ENCODE measurements around the gene ZBTB37. TPM values are rescaled to one million over a fixed set of nuclear protein-coding genes. Genes with fewer than 3 reads are reported as not detected.

The ZBTB37 gene
- total RNA-seq, 4 donors from 2014 or later, result 6.1 to 20.7 (median 9.3) TPM

- no peaks in the 10 kb centered on the region for H3K27me3 ChIP-seq
- H3K9me3 ChIP-seq, result no peaks in the 10 kb centered on the region
- WGBS, result 80% methylated on average over 4 of the region's 4 CpGs
- no peak overlapping the region for H3K4me3 ChIP-seq
- no peak overlapping the region for H3K27ac ChIP-seq
- DNase-seq (ENCODE audit: low spot score in 2 of 2), result no peak
- peaks cover 95% of the 10 kb centered on the region for H3K36me3 ChIP-seq
- TF ChIP-seq, protein P1, sequence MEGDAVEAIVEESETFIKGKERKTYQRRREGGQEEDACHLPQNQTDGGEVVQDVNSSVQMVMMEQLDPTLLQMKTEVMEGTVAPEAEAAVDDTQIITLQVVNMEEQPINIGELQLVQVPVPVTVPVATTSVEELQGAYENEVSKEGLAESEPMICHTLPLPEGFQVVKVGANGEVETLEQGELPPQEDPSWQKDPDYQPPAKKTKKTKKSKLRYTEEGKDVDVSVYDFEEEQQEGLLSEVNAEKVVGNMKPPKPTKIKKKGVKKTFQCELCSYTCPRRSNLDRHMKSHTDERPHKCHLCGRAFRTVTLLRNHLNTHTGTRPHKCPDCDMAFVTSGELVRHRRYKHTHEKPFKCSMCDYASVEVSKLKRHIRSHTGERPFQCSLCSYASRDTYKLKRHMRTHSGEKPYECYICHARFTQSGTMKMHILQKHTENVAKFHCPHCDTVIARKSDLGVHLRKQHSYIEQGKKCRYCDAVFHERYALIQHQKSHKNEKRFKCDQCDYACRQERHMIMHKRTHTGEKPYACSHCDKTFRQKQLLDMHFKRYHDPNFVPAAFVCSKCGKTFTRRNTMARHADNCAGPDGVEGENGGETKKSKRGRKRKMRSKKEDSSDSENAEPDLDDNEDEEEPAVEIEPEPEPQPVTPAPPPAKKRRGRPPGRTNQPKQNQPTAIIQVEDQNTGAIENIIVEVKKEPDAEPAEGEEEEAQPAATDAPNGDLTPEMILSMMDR (IDR thresholded peaks at IDR 0.05), result no peak
- TF ChIP-seq POLR2A (IDR thresholded peaks at IDR 0.05) (no peak), POLR2AphosphoS5 (IDR thresholded peaks at IDR 0.05) (no peak), EP300 (IDR thresholded peaks at IDR 0.05) (no peak)
- no peaks in the 10 kb centered on the region for H3K4me1 ChIP-seq
Measured at GRCh38 chr1:173946380-173946921, 78.3 kb downstream of the ZBTB37 start.

GRCh38 chr1:173948594-173948993, 80.4 kb downstream of the ZBTB37 start:
- no peak for TF ChIP-seq POLR2A (IDR thresholded peaks at IDR 0.05)
- TF ChIP-seq POLR2AphosphoS5 (IDR thresholded peaks at IDR 0.05), result no peak
- no peak for TF ChIP-seq EP300 (IDR thresholded peaks at IDR 0.05)
- TF ChIP-seq, protein P1 (IDR thresholded peaks at IDR 0.05), result no peak
- H3K27ac ChIP-seq, result no peak overlapping the region
- H3K27me3 ChIP-seq, result no peaks in the 10 kb centered on the region
- peaks cover 85% of the 10 kb centered on the region for H3K36me3 ChIP-seq
- H3K9me3 ChIP-seq, result no peaks in the 10 kb centered on the region
- no peak for DNase-seq (ENCODE audit: low spot score in 2 of 2)
- H3K4me1 ChIP-seq, result no peaks in the 10 kb centered on the region
- no peak overlapping the region for H3K4me3 ChIP-seq
- 98% methylated on average over 4 of the region's 4 CpGs for WGBS

Other genes with a start within 250 kb of the ZBTB37 start
- gene TEX50, start 233.0 kb upstream of the ZBTB37 start, total RNA-seq, result not detected
- gene ANKRD45, start 198.5 kb upstream of the ZBTB37 start, total RNA-seq, result not detected
- gene KLHL20, start 153.4 kb upstream of the ZBTB37 start, total RNA-seq, result 10 to 100 TPM; 26.3 to 34.2 (median 29.4) TPM
- 10 to 100 TPM in 1 of 4 donors, 1 to 10 TPM in 3; 7.1 to 13.7 (median 9.4) TPM for gene DARS2, start 43.7 kb upstream of the ZBTB37 start, total RNA-seq
- 1 to 10 TPM; 3.2 to 8.5 (median 5.6) TPM for gene CENPL, start 43.5 kb upstream of the ZBTB37 start, total RNA-seq
- 100 to 1,000 TPM; 344 to 508 (median 411) TPM for gene GAS5, start 391 bp upstream of the ZBTB37 start, total RNA-seq
- gene SERPINC1, start 48.9 kb downstream of the ZBTB37 start, total RNA-seq, result 1 to 10 TPM in 1 of 4 donors, under 1 TPM in 1, not detected in 2; 0.31 to 2.3 TPM
- 10 to 100 TPM; 33.6 to 70.9 (median 52.3) TPM for gene RC3H1, start 154.0 kb downstream of the ZBTB37 start, total RNA-seq

Data from suprapubic skin (tissue), 4 donors.